ENCODE results near the gene HECA.
"Not testable (repeated sequence)": the region's sequence is repeated elsewhere in the genome, so short reads cannot be mapped to it uniquely, and the experiment has no call there.

HECA gene

GRCh38 chr6:139228387-139228786 lies 93.5 kb downstream of the HECA start:
- DNase-seq: not testable (repeated sequence)
